H1 (cell line): Measurements from ENCODE around the gene NOVA1. TPM values are rescaled to one million over a fixed set of nuclear protein-coding genes. Genes with fewer than 3 reads are reported as not detected.

ENCODE experiments used
- CTCF ChIA-PET: fragments of 300-600 bp; sonication (Branson Sonifier 250); formaldehyde crosslinking; loops from one replicate; lab custom pipeline; 2021; ENCODE audit not compliant: partially characterized antibody; lab: Charles Lee
- POLR2A ChIA-PET: fragments of 300-600 bp; sonication (Branson Sonifier 250); formaldehyde crosslinking; loops from one replicate; lab custom pipeline; 2021; ENCODE audit warnings: inconsistent platforms; ENCODE audit not compliant: partially characterized antibody; lab: Charles Lee
- DNase-seq, 2 experiments: peaks; one replicate each; pipeline versions ENCODE4 v3.0.0 to v3.0.0-alpha.2; 2010 to 2022; ENCODE audit warnings: low spot score in 2 of 2, low read depth in 1 of 2, mixed read lengths in 1 of 2
- FAIRE-seq: peaks from 2 replicates; lab custom pipeline; 2011; peaks lifted over from hg19 to GRCh38; lab: Jason Lieb, UNC
- H2AFZ ChIP-seq: 2 replicates; pipeline ENCODE4 v1.8.1; 2012; ENCODE audit warnings: low read length, inconsistent platforms
- H2AK5ac ChIP-seq: 2 replicates; pipeline ENCODE4 v1.6.1; 2013; ENCODE audit warnings: low read depth, low read length
- H2BK120ac ChIP-seq: replicated peaks from 2 replicates; pipeline ENCODE3; 2013; ENCODE audit warnings: low read depth, low read length, inconsistent platforms
- H2BK12ac ChIP-seq: 2 replicates; pipeline ENCODE4 v1.6.1; 2013; ENCODE audit warnings: low read depth, low read length
- H2BK15ac ChIP-seq: 2 replicates; pipeline ENCODE4 v1.6.1; 2013; ENCODE audit warnings: low read length
- H2BK20ac ChIP-seq: 2 replicates; pipeline ENCODE4 v1.6.1; 2013; ENCODE audit warnings: low read length
- H2BK5ac ChIP-seq: 2 replicates; pipeline ENCODE4 v1.6.1; 2013; ENCODE audit warnings: low read depth, low read length
- H3K14ac ChIP-seq: 2 replicates; pipeline ENCODE4 v1.6.1; 2013; ENCODE audit warnings: inconsistent platforms; ENCODE audit not compliant: insufficient read length
- H3K18ac ChIP-seq: 2 replicates; pipeline ENCODE4 v1.6.1; 2013; ENCODE audit warnings: low read length; ENCODE audit errors: extremely low read depth
- H3K23ac ChIP-seq: 2 replicates; pipeline ENCODE4 v1.6.1; 2013; ENCODE audit warnings: inconsistent platforms; ENCODE audit not compliant: insufficient read length
- H3K23me2 ChIP-seq: 2 replicates; pipeline ENCODE4 v1.6.1; 2013; ENCODE audit warnings: low read depth, low read length
- H3K27ac ChIP-seq: 2 replicates; pipeline ENCODE4 v1.6.1; 2011; ENCODE audit warnings: low read depth, low read length, inconsistent platforms
- H3K27me3 ChIP-seq, 4 experiments: replicated peaks in 1 of 4; 1 replicate in 1 of 4; 2 replicates in 3 of 4; pipeline versions ENCODE4 v1.6.1 to v1.8.1; 2011 to 2013; ENCODE audit warnings: low read length in 3 of 4, mild to moderate bottlenecking in 3 of 4, inconsistent platforms in 2 of 4, mixed read lengths in 2 of 4, moderate library complexity in 1 of 4; ENCODE audit not compliant: control insufficient read depth in 3 of 4, insufficient read depth in 3 of 4; ENCODE audit errors: extremely low read depth in 1 of 4
- H3K36me3 ChIP-seq, 4 experiments: 2 replicates each; pipeline versions ENCODE4 v1.6.1 to v1.8.1; 2011 to 2013; ENCODE audit warnings: mild to moderate bottlenecking in 4 of 4, low read length in 3 of 4, moderate library complexity in 2 of 4, control low read depth in 1 of 4, inconsistent platforms in 1 of 4; ENCODE audit not compliant: insufficient read depth in 4 of 4, control insufficient read depth in 2 of 4
- H3K4ac ChIP-seq: replicated peaks from 2 replicates; pipeline ENCODE3; 2013; ENCODE audit warnings: low read length, low read depth, mixed read lengths, inconsistent platforms; ENCODE audit not compliant: insufficient read length
- H3K4me1 ChIP-seq, 4 experiments: replicated peaks in 1 of 4; 1 replicate in 1 of 4; 2 replicates in 3 of 4; pipeline versions ENCODE4 v1.6.1 to v1.8.1; 2011 to 2013; ENCODE audit warnings: low read length in 3 of 4, inconsistent platforms in 2 of 4, mixed read lengths in 1 of 4; ENCODE audit not compliant: insufficient read depth in 4 of 4, control insufficient read depth in 3 of 4
- H3K4me2 ChIP-seq, 2 experiments: 2 replicates each; pipeline versions ENCODE4 v1.6.1 to v1.8.1; 2011 to 2013; ENCODE audit warnings: low read depth in 2 of 2, low read length in 2 of 2, control low read depth in 1 of 2, inconsistent platforms in 1 of 2, mild to moderate bottlenecking in 1 of 2; ENCODE audit not compliant: insufficient read depth in 1 of 2
- H3K4me3 ChIP-seq, 4 experiments: fragments of 200-600, 300-600 bp in 1 of 4; sonication (generic), shearing (Covaris generic), sonication (Bioruptor Twin) in 1 of 4; 2 replicates each; pipeline versions ENCODE4 v1.5.1 to v1.8.1; 2011 to 2016; ENCODE audit warnings: low read length in 4 of 4, low read depth in 3 of 4, control low read depth in 2 of 4, inconsistent platforms in 2 of 4, mild to moderate bottlenecking in 2 of 4, mixed read lengths in 1 of 4, moderate library complexity in 1 of 4; ENCODE audit not compliant: insufficient read depth in 2 of 4; ENCODE audit errors: extremely low read depth in 1 of 4
- H3K56ac ChIP-seq: replicated peaks from 2 replicates; pipeline ENCODE3; 2013; ENCODE audit warnings: low read depth, mild to moderate bottlenecking, mixed read lengths, low read length, inconsistent platforms; ENCODE audit not compliant: insufficient read length
- H3K79me1 ChIP-seq: 2 replicates; pipeline ENCODE4 v1.6.1; 2013; ENCODE audit warnings: low read depth, low read length, control low read depth
- H3K79me2 ChIP-seq, 2 experiments: 2 replicates each; pipeline versions ENCODE4 v1.6.1 to v1.8.1; 2012 to 2013; ENCODE audit warnings: low read length in 2 of 2, mild to moderate bottlenecking in 2 of 2, inconsistent platforms in 1 of 2; ENCODE audit not compliant: insufficient read depth in 2 of 2, control insufficient read depth in 1 of 2
- H3K9ac ChIP-seq, 4 experiments: replicated peaks in 1 of 4; 1 replicate in 1 of 4; 2 replicates in 3 of 4; pipeline versions ENCODE4 v1.6.1 to v1.8.1; 2011 to 2013; ENCODE audit warnings: low read depth in 3 of 4, low read length in 3 of 4, control low read depth in 2 of 4, mild to moderate bottlenecking in 2 of 4, moderate library complexity in 2 of 4, inconsistent platforms in 1 of 4; ENCODE audit errors: extremely low read depth in 1 of 4
- H3K9me3 ChIP-seq, 2 experiments: 2 replicates each; pipeline versions ENCODE4 v1.6.1 to v1.8.1; 2012 to 2013; ENCODE audit warnings: mild to moderate bottlenecking in 2 of 2, moderate library complexity in 2 of 2, control low read depth in 1 of 2, inconsistent platforms in 1 of 2, low read depth in 1 of 2, low read length in 1 of 2, mixed read lengths in 1 of 2; ENCODE audit not compliant: insufficient read depth in 2 of 2
- H4K20me1 ChIP-seq, 2 experiments: replicated peaks in 1 of 2; 2 replicates each; pipeline versions ENCODE3 to v1.8.1; 2011 to 2013; ENCODE audit warnings: inconsistent platforms in 2 of 2, low read length in 2 of 2, mild to moderate bottlenecking in 1 of 2; ENCODE audit not compliant: insufficient read depth in 2 of 2, control insufficient read depth in 1 of 2
- H4K5ac ChIP-seq: 2 replicates; pipeline ENCODE4 v1.6.1; 2013; ENCODE audit warnings: low read length, low read depth, mixed read lengths, inconsistent platforms; ENCODE audit not compliant: insufficient read length
- H4K8ac ChIP-seq: 2 replicates; pipeline ENCODE4 v1.8.0; 2013; ENCODE audit warnings: mild to moderate bottlenecking, moderate library complexity, low read length, inconsistent platforms; ENCODE audit not compliant: insufficient read depth; ENCODE audit errors: extremely low read depth
- H4K91ac ChIP-seq: replicated peaks from 2 replicates; pipeline ENCODE3; 2013; ENCODE audit warnings: low read length, mixed read lengths, inconsistent platforms; ENCODE audit not compliant: insufficient read length
- ATF3 ChIP-seq: IDR thresholded peaks from 2 replicates; pipeline ENCODE4 v1.6.1; 2011; ENCODE audit warnings: low read depth, mild to moderate bottlenecking, low read length; ENCODE audit not compliant: insufficient read depth
- CHD1 ChIP-seq: IDR thresholded peaks from 2 replicates; pipeline ENCODE4 v1.6.1; 2012; ENCODE audit warnings: low read depth, low read length, improper control_type of control experiment
- EZH2 ChIP-seq: fragments of 200-600 bp; sonication (generic); IDR thresholded peaks from 2 replicates; pipeline ENCODE4 v1.7.1; 2012; ENCODE audit warnings: low read depth, mild to moderate bottlenecking, moderate library complexity, low read length, inconsistent platforms; ENCODE audit not compliant: severe bottlenecking
- GABPA ChIP-seq: IDR thresholded peaks from 2 replicates; pipeline ENCODE4 v1.6.1; 2011; ENCODE audit warnings: mild to moderate bottlenecking, low read length, moderate library complexity, borderline replicate concordance; ENCODE audit not compliant: insufficient read depth
- RAD21 ChIP-seq, 2 experiments: IDR thresholded peaks in 1 of 2; conservative IDR thresholded peaks in 1 of 2; 2 replicates each; pipeline ENCODE4 v1.6.1; 2011; ENCODE audit warnings: low read depth in 2 of 2, low read length in 2 of 2, improper control_type of control experiment in 1 of 2, inconsistent platforms in 1 of 2, mild to moderate bottlenecking in 1 of 2, moderate library complexity in 1 of 2
- RBBP5 ChIP-seq: IDR thresholded peaks from 2 replicates; pipeline ENCODE4 v1.7.1; 2012; ENCODE audit warnings: low read depth, mild to moderate bottlenecking, inconsistent platforms, low read length, moderate library complexity, borderline replicate concordance
- RNF2 ChIP-seq: fragments of 200-900, 300-1000 bp; sonication (generic); IDR thresholded peaks from 2 replicates; pipeline ENCODE4 v1.7.1; 2016; ENCODE audit warnings: borderline replicate concordance, low read depth, mild to moderate bottlenecking, antibody characterized with exemption, low read length; ENCODE audit not compliant: poor library complexity, severe bottlenecking; ENCODE audit errors: missing control alignments
- SIRT6 ChIP-seq: IDR thresholded peaks from one replicate; pipeline ENCODE4 v1.7.1; 2012; ENCODE audit warnings: low read length, inconsistent platforms
- SP1 ChIP-seq: IDR thresholded peaks from 2 replicates; pipeline ENCODE4 v1.6.1; 2011; ENCODE audit warnings: low read depth, low read length
- SUZ12 ChIP-seq: fragments of 200-600 bp; sonication (generic); IDR thresholded peaks from 2 replicates; pipeline ENCODE4 v1.6.1; 2012; ENCODE audit warnings: mild to moderate bottlenecking, inconsistent platforms, low read length, moderate library complexity, mixed read lengths
- TEAD4 ChIP-seq: IDR thresholded peaks from 2 replicates; pipeline ENCODE4 v1.6.1; 2012; ENCODE audit warnings: low read depth, low read length, inconsistent platforms, mixed read lengths
- ZNF274 ChIP-seq: IDR thresholded peaks from 2 replicates; pipeline ENCODE4 v1.7.0; 2012; ENCODE audit warnings: low read length, borderline replicate concordance; ENCODE audit errors: extremely low read depth
- WGBS, 2 experiments: shearing (Covaris generic) in 1 of 2; methylation state at CpG; one replicate each; pipeline versions ENCODE4 v1.1.6 to v1.1.7; 2013 to 2015; ENCODE audit warnings: low lambda C conversion rate in 2 of 2, mixed read lengths in 2 of 2, inconsistent platforms in 1 of 2, low coverage in 1 of 2, missing lambda C conversion rate in 1 of 2; ENCODE audit not compliant: insufficient replicate concordance in 2 of 2, insufficient coverage in 1 of 2, insufficient read length in 1 of 2; ENCODE audit errors: extremely low coverage in 1 of 2, missing lambda C conversion rate in 1 of 2; 5-methylcytosine and 5-hydroxymethylcytosine counted together
- polyA plus RNA-seq, 7 experiments: library from polyadenylated mRNA; depleted of rRNA in 3 of 7; stranded (reverse) in 5 of 7; unstranded in 2 of 7; fragments of >200 nt in 5 of 7; fragments of 200-250 nt in 2 of 7; gene quantifications; 1 replicate in 5 of 7; 2 replicates in 1 of 7; 4 replicates in 1 of 7; pipeline versions ENCODE4 v1.2.1 to v1.2.3, GENCODE V29; 2011 to 2013; ENCODE audit warnings: missing spikeins in 2 of 7, mixed read lengths in 2 of 7
- total RNA-seq: library from RNA; stranded (reverse); fragmentation: NEBNext Ultra II Directional; extraction: Animal tissue kit (Norgen Biotek cat#: 25700); gene quantifications from 2 replicates; pipeline ENCODE4 v1.2.1, GENCODE V29; 2021

Gene NOVA1
- total and polyA plus RNA-seq, 2 of the 8 experiments (the other 6 are each of a cell fraction or from before 2014, with no cell fraction given): 6.8 to 12.7 TPM

GRCh38 chr14:26466862-26467261, 131.0 kb downstream of the NOVA1 start:
- Histone ChIP-seq H3K23me2 (no peaks in the 10 kb centered on the region), H2BK120ac (no peak overlapping the region), H2BK5ac (no peak overlapping the region), H2BK15ac (no peak overlapping the region)
- TF ChIP-seq EZH2 (no peak), ZNF274 (no peak), TEAD4 (no peak), SUZ12 (no peak), RBBP5 (no peak), RNF2 (no peak), GABPA (no peak), SIRT6 (no peak), ATF3 (no peak), SP1 (no peak), RAD21 (IDR thresholded peaks at IDR 0.05 in 1 of 2, conservative IDR thresholded peaks at IDR 0.05 in 1 of 2; ENCODE audit: low read depth in 2 of 2, low read length in 2 of 2) (no peak), CHD1 (no peak)
- TF ChIP-seq, all 59 proteins: peak for 0
- H4K91ac ChIP-seq: no peak overlapping the region
- H3K36me3 ChIP-seq: no peaks in the 10 kb centered on the region
- no peak overlapping the region for H3K4me3 ChIP-seq
- no peaks in the 10 kb centered on the region for H3K4me1 ChIP-seq
- H3K4ac ChIP-seq: no peak overlapping the region
- CTCF ChIA-PET: no interaction called here
- H3K56ac ChIP-seq: no peak overlapping the region
- no peak overlapping the region for H3K14ac ChIP-seq
- no peak overlapping the region for H2BK20ac ChIP-seq
- no peak overlapping the region for H3K9ac ChIP-seq
- H4K20me1 ChIP-seq: no peaks in the 10 kb centered on the region
- FAIRE-seq (no peak), DNase-seq (no peak)
- no peak overlapping the region for H4K8ac ChIP-seq
- 100% methylated on average over 1 of the region's 1 CpG; no CpG with 5 or more reads in 1 of the 2 experiments for WGBS, 2 experiments
- no peak overlapping the region for H2AK5ac ChIP-seq
- H4K5ac ChIP-seq: no peak overlapping the region
- H3K23ac ChIP-seq: no peak overlapping the region
- POLR2A ChIA-PET: interaction anchor here (0.6 kb wide), 1 partner anchor 377 kb away, joined by 3 read pairs; no protein-coding TSS in a partner anchor
- H3K79me1 ChIP-seq: no peaks in the 10 kb centered on the region
- H3K18ac ChIP-seq: no peak overlapping the region
- no peaks in the 10 kb centered on the region for H3K9me3 ChIP-seq
- no peak overlapping the region for H3K4me2 ChIP-seq
- H3K79me2 ChIP-seq: no peaks in the 10 kb centered on the region
- H2BK12ac ChIP-seq: no peak overlapping the region
- H3K27me3 ChIP-seq: peaks cover 0 to 1% (median 0%) of the 10 kb centered on the region in 4 experiments; a peak in 1 of 7 replicates
- H3K27ac ChIP-seq: no peak overlapping the region
- no peak overlapping the region for H2AFZ ChIP-seq
